ENCODE measurements around the gene INTS13. TPM values are rescaled to one million over a fixed set of nuclear protein-coding genes. Genes with fewer than 3 reads are reported as not detected.
"Not testable (repeated sequence)": the region's sequence is repeated elsewhere in the genome, so short reads cannot be mapped to it uniquely, and the experiment has no call there.

INTS13 gene
- total RNA-seq, 1 experiment from 2014 or later = 54.0 TPM

DNA sequence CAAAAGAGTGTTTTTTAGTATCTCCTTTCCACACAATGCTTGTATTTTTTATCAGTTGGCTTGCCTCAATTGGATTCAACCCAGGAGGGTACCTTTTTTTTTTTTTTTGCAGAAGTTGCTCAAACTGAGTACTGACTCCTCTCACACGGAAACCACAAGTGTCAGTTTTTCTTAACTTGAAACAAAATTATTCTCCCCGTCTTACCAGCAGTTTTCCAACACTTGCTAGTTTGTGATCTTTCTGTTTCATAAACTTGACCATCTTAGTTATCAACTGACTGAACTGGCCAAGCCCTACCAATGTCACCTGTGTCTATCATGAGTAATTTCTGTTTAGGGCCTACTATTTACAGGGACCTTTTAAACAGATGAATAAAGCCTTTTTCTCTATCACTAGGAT lies 70.7 kb downstream of the INTS13 start:
- TF ChIP-seq, protein P1, sequence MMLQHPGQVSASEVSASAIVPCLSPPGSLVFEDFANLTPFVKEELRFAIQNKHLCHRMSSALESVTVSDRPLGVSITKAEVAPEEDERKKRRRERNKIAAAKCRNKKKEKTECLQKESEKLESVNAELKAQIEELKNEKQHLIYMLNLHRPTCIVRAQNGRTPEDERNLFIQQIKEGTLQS (CRISPR knock-in tag; conservative IDR thresholded peaks at IDR 0.05) = no peak
- TF ChIP-seq, protein P2, sequence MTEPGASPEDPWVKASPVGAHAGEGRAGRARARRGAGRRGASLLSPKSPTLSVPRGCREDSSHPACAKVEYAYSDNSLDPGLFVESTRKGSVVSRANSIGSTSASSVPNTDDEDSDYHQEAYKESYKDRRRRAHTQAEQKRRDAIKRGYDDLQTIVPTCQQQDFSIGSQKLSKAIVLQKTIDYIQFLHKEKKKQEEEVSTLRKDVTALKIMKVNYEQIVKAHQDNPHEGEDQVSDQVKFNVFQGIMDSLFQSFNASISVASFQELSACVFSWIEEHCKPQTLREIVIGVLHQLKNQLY (CRISPR knock-in tag; IDR thresholded peaks at IDR 0.05) = no peak
- TF ChIP-seq JAZF1 (CRISPR knock-in tag; IDR thresholded peaks at IDR 0.05) = no peak
- TF ChIP-seq, protein P3, sequence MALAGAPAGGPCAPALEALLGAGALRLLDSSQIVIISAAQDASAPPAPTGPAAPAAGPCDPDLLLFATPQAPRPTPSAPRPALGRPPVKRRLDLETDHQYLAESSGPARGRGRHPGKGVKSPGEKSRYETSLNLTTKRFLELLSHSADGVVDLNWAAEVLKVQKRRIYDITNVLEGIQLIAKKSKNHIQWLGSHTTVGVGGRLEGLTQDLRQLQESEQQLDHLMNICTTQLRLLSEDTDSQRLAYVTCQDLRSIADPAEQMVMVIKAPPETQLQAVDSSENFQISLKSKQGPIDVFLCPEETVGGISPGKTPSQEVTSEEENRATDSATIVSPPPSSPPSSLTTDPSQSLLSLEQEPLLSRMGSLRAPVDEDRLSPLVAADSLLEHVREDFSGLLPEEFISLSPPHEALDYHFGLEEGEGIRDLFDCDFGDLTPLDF (CRISPR knock-in tag; IDR thresholded peaks at IDR 0.05) = no peak
- no peaks in the 10 kb centered on the region for H3K9me3 Mint-ChIP-seq
- H3K36me3 Mint-ChIP-seq = no peaks in the 10 kb centered on the region
- no peak overlapping the region for H3K27ac Mint-ChIP-seq
- no peaks in the 10 kb centered on the region for H3K4me1 Mint-ChIP-seq
- DNase-seq (ENCODE audit: low spot score) (no peak), ATAC-seq (no peak)
- no peak overlapping the region for H3K4me3 Mint-ChIP-seq
- POLR2A ChIA-PET = no interaction called here
- H3K27me3 Mint-ChIP-seq (ENCODE audit: low read depth) = no peaks in the 10 kb centered on the region
- CTCF ChIA-PET = interaction anchor here (1.1 to 1.3 kb wide), 2 partner anchors 10 to 18 kb away, joined by 3 to 4 read pairs; no protein-coding TSS in a partner anchor

DNA sequence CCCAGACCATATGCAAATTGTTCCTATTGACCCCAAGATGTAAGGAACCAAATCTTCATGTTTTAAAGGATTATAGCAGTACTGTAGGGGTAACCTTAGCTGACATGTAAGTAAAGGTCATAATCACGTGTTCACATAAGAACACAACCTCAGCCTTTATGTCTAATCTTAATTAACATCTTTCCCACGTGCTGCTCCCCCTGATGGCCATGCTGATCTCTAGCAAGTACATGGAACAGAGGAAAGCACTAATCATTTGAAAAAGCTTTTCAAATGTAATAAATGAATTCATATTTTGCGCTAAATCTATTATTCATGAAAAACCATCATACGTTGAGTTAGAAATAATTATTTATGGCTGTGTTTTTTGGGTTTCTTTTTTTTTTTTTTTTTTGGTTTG lies 74.3 kb downstream of the INTS13 start:
- Mint-ChIP-seq H3K36me3 (no peaks in the 10 kb centered on the region), H3K4me3 (no peak overlapping the region), H3K27ac (no peak overlapping the region), H3K4me1 (no peaks in the 10 kb centered on the region), H3K27me3 (ENCODE audit: low read depth) (no peaks in the 10 kb centered on the region), H3K9me3 (no peaks in the 10 kb centered on the region)
- TF ChIP-seq, protein P4, sequence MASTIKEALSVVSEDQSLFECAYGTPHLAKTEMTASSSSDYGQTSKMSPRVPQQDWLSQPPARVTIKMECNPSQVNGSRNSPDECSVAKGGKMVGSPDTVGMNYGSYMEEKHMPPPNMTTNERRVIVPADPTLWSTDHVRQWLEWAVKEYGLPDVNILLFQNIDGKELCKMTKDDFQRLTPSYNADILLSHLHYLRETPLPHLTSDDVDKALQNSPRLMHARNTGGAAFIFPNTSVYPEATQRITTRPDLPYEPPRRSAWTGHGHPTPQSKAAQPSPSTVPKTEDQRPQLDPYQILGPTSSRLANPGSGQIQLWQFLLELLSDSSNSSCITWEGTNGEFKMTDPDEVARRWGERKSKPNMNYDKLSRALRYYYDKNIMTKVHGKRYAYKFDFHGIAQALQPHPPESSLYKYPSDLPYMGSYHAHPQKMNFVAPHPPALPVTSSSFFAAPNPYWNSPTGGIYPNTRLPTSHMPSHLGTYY (CRISPR knock-in tag; IDR thresholded peaks at IDR 0.05) = no peak
- TF ChIP-seq ZNF423 (CRISPR knock-in tag; IDR thresholded peaks at IDR 0.05) = no peak
- TF ChIP-seq ZNF138 (CRISPR knock-in tag; conservative IDR thresholded peaks at IDR 0.05) = no peak
- no peak for TF ChIP-seq ZNF396 (CRISPR knock-in tag; IDR thresholded peaks at IDR 0.05; ENCODE audit: borderline replicate concordance)
- TF ChIP-seq, protein P2 (CRISPR knock-in tag; IDR thresholded peaks at IDR 0.05) = no peak
- TF ChIP-seq, protein P5, sequence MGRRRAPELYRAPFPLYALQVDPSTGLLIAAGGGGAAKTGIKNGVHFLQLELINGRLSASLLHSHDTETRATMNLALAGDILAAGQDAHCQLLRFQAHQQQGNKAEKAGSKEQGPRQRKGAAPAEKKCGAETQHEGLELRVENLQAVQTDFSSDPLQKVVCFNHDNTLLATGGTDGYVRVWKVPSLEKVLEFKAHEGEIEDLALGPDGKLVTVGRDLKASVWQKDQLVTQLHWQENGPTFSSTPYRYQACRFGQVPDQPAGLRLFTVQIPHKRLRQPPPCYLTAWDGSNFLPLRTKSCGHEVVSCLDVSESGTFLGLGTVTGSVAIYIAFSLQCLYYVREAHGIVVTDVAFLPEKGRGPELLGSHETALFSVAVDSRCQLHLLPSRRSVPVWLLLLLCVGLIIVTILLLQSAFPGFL (CRISPR knock-in tag; IDR thresholded peaks at IDR 0.05; ENCODE audit: borderline replicate concordance) = no peak
- TF ChIP-seq, protein P6, sequence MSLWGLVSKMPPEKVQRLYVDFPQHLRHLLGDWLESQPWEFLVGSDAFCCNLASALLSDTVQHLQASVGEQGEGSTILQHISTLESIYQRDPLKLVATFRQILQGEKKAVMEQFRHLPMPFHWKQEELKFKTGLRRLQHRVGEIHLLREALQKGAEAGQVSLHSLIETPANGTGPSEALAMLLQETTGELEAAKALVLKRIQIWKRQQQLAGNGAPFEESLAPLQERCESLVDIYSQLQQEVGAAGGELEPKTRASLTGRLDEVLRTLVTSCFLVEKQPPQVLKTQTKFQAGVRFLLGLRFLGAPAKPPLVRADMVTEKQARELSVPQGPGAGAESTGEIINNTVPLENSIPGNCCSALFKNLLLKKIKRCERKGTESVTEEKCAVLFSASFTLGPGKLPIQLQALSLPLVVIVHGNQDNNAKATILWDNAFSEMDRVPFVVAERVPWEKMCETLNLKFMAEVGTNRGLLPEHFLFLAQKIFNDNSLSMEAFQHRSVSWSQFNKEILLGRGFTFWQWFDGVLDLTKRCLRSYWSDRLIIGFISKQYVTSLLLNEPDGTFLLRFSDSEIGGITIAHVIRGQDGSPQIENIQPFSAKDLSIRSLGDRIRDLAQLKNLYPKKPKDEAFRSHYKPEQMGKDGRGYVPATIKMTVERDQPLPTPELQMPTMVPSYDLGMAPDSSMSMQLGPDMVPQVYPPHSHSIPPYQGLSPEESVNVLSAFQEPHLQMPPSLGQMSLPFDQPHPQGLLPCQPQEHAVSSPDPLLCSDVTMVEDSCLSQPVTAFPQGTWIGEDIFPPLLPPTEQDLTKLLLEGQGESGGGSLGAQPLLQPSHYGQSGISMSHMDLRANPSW (CRISPR knock-in tag; conservative IDR thresholded peaks at IDR 0.05; ENCODE audit: low read depth) = no peak
- no peak for TF ChIP-seq TP53 (CRISPR knock-in tag; IDR thresholded peaks at IDR 0.05)
- no peak for TF ChIP-seq RELA (CRISPR knock-in tag; IDR thresholded peaks at IDR 0.05; ENCODE audit: borderline replicate concordance)
- no peak for TF ChIP-seq ZNF671 (CRISPR knock-in tag; IDR thresholded peaks at IDR 0.05)
- TF ChIP-seq NR1H2 (CRISPR knock-in tag; IDR thresholded peaks at IDR 0.05) = no peak
- CTCF ChIA-PET = interaction anchor here (0.7 to 1.6 kb wide), 6 partner anchors 10 to 1598 kb away, joined by 3 to 5 read pairs (median 4); partner anchors contain the start of gene ITPR2
- no peak for DNase-seq (ENCODE audit: low spot score)
- peak; percentile 48; the same call in 1 of the 2 replicates for ATAC-seq
- POLR2A ChIA-PET = no interaction called here

DNA sequence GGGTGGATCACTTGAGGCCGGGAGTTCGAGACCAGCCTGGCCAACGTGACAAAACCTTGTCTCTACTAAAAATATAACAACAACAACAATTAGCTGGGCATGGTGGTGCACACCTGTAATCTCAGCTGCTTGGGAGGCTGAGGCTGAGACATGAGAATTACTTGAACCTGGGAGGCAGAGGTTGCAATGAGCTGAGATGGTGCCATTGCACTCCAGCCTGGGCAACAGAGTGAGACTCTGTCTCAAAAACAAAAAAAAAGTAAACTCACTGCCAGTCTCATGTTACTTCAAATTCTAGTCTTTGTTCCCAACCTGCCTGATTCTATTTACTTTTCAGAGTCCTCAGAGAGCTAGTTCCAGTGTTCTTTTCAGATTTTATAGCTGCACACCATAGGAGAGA lies 75.0 kb downstream of the INTS13 start:
- DNase-seq (ENCODE audit: low spot score); ATAC-seq; H3K4me1 Mint-ChIP-seq; POLR2A ChIA-PET; H3K9me3 Mint-ChIP-seq; H3K4me3 Mint-ChIP-seq; H3K27me3 Mint-ChIP-seq (ENCODE audit: low read depth); H3K27ac Mint-ChIP-seq; H3K36me3 Mint-ChIP-seq: not testable (repeated sequence)
- CTCF ChIA-PET = interaction anchor here (1.2 to 1.6 kb wide), 2 partner anchors 17 to 22 kb away, joined by 3 to 5 read pairs; no protein-coding TSS in a partner anchor

Data from WTC11 (cell line).